Right lobe of liver (tissue), 6 donors: ENCODE results near the gene SLX1A. TPM values are rescaled to one million over a fixed set of nuclear protein-coding genes. Genes with fewer than 3 reads are reported as not detected.
"Not testable (repeated sequence)": the region's sequence is repeated elsewhere in the genome, so short reads cannot be mapped to it uniquely, and the experiment has no call there.

ENCODE experiments used
- ATAC-seq, 4 donors: fragments of 200-7000 bp; cut with Tn5 transposase; one replicate each; pipeline ENCODE4 v1.9.1; 2020; ENCODE audit warnings: mild to moderate bottlenecking in 4 of 4, moderate library complexity in 4 of 4
- DNase-seq, 3 donors: peaks; one replicate each; pipeline ENCODE4 v3.0.0-alpha.2; 2020
- H3K27ac ChIP-seq, 3 donors: fragments of 200-600 bp; one replicate each; pipeline ENCODE4 v1.8.0; 2022
- H3K27me3 ChIP-seq, 2 donors: fragments of 200-600 bp; one replicate each; pipeline ENCODE4 v1.8.0; 2022
- H3K36me3 ChIP-seq, 4 donors: fragments of 200-600 bp; sonication (generic) in 1 of 4; one replicate each; pipeline versions ENCODE4 v1.5.1 to v1.8.0; 2017 to 2022; ENCODE audit warnings: control low read depth in 1 of 4
- H3K4me1 ChIP-seq, 4 donors: fragments of 200-600 bp; sonication (generic) in 1 of 4; one replicate each; pipeline versions ENCODE4 v1.5.1 to v1.8.0; 2017 to 2022; ENCODE audit warnings: control low read depth in 1 of 4
- H3K4me3 ChIP-seq, 3 donors: fragments of 200-600 bp; one replicate each; pipeline ENCODE4 v1.8.0; 2022
- H3K9me3 ChIP-seq, 4 donors: fragments of 200-600 bp; sonication (generic) in 1 of 4; one replicate each; pipeline versions ENCODE4 v1.5.1 to v1.8.0; 2017 to 2022; ENCODE audit warnings: control low read depth in 1 of 4
- POLR2A ChIP-seq: fragments of 450-650 bp; IDR thresholded peaks from one replicate; pipeline ENCODE4 v1.6.1; 2017; ENCODE audit warnings: antibody characterized with exemption, mild to moderate bottlenecking
- WGBS: methylation state at CpG from one replicate; pipeline ENCODE4 v1.1.6; 2018; ENCODE audit warnings: low coverage, low lambda C conversion rate; ENCODE audit not compliant: insufficient coverage; ENCODE audit errors: missing lambda C conversion rate; 5-methylcytosine and 5-hydroxymethylcytosine counted together
- intact Hi-C, 2 donors: fragments of 100-400 bp; cut with DNase I; formaldehyde crosslinking; loops; one replicate each; pipeline versions ENCODE4 v1.11.2 to v1.14.1; 2022
- total RNA-seq, 6 experiments: library from RNA; depleted of rRNA in 2 of 6; stranded (reverse); fragments of >200 nt in 2 of 6; fragmentation: NEBNext Ultra II Directional in 3 of 6; extraction: Animal tissue kit (Norgen Biotek cat#: 25700) in 3 of 6; gene quantifications; one replicate each; pipeline versions ENCODE4 v1.1.0 to v1.2.4, GENCODE V29; 2016 to 2023
- TF ChIP-seq, protein P1 (sequence below), 4 donors: fragments of 200-600 bp in 3 of 4; fragments of 450-650 bp in 1 of 4; IDR thresholded peaks; one replicate each; pipeline versions ENCODE4 v1.5.1 to v1.8.0; 2016 to 2022; ENCODE audit warnings: antibody characterized with exemption in 4 of 4, mild to moderate bottlenecking in 2 of 4
- donor health status: DM: no; HTN: yes; CAD: no.
- donor health status: DM: no; HTN: no; CAD: no.
- donor health status: DM: no; HTN: no; CAD: no.
- donor health status: DM: no; HTN: yes; CAD: no.
- donor health status: DM: no; HTN: yes; CAD: no.

SLX1A gene
- total RNA-seq, 6 experiments from 2014 or later = 15.5 to 83.2 (median 36.4) TPM

DNA sequence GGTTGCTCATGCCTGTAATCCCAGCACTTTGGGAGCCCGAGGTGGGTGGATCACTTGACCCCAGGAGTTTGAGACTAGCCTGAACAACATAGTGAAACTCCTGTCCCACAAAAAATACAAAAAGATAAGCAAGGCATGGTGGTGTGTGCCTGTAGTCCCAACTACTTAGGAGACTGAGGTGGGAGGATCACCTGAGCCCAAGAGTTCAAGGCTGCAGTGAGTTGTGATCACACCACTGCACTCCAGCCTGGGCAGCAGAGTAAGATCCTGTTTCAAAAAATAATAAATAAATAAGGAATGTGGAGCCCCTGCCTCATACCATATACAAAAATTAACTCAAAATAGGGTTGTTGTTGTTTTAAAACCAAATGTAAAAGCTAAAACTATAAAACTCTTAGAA is 36.5 kb upstream of the SLX1A start:
- no peaks in the 10 kb centered on the region for H3K27me3 ChIP-seq
- H3K36me3 ChIP-seq = no peaks in the 10 kb centered on the region
- no peak for ATAC-seq
- intact Hi-C loops = no loop called here
- 83% methylated on average over 1 of the region's 1 CpG for WGBS
- TF ChIP-seq, protein P1, sequence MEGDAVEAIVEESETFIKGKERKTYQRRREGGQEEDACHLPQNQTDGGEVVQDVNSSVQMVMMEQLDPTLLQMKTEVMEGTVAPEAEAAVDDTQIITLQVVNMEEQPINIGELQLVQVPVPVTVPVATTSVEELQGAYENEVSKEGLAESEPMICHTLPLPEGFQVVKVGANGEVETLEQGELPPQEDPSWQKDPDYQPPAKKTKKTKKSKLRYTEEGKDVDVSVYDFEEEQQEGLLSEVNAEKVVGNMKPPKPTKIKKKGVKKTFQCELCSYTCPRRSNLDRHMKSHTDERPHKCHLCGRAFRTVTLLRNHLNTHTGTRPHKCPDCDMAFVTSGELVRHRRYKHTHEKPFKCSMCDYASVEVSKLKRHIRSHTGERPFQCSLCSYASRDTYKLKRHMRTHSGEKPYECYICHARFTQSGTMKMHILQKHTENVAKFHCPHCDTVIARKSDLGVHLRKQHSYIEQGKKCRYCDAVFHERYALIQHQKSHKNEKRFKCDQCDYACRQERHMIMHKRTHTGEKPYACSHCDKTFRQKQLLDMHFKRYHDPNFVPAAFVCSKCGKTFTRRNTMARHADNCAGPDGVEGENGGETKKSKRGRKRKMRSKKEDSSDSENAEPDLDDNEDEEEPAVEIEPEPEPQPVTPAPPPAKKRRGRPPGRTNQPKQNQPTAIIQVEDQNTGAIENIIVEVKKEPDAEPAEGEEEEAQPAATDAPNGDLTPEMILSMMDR (IDR thresholded peaks at IDR 0.05) = no peak
- TF ChIP-seq POLR2A = no peak
- no peak overlapping the region for H3K27ac ChIP-seq
- no peaks in the 10 kb centered on the region for H3K9me3 ChIP-seq
- DNase-seq = no peak
- H3K4me3 ChIP-seq = no peak overlapping the region
- no peaks in the 10 kb centered on the region for H3K4me1 ChIP-seq

DNA sequence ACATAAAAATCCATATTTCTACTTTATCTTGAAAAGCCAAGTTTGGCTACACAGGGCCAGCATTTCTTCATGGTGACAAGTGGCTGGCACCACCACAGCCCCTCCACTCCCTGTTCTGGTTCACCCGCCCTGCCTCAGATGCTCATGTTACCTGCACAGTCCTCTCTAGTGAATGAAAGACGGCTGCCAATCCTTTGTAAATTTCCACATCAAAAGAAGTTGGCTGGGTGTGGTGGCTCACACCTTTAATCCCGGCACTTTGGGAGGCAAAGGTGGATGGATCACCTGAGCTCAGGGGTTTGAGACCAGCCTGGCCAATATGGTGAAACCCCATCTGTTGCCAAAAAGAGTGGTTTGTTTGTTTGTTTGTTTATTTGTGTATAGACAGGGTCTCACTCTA is 30.1 kb upstream of the SLX1A start:
- Histone ChIP-seq H3K4me1 (no peaks in the 10 kb centered on the region), H3K27me3 (no peaks in the 10 kb centered on the region), H3K27ac (no peak overlapping the region), H3K9me3 (no peaks in the 10 kb centered on the region), H3K36me3 (no peaks in the 10 kb centered on the region), H3K4me3 (no peak overlapping the region)
- WGBS = 83% methylated on average over 2 of the region's 3 CpGs
- intact Hi-C loops = no loop called here
- TF ChIP-seq, protein P1 (IDR thresholded peaks at IDR 0.05) = no peak
- TF ChIP-seq POLR2A = no peak
- ATAC-seq = no peak
- DNase-seq = no peak

DNA sequence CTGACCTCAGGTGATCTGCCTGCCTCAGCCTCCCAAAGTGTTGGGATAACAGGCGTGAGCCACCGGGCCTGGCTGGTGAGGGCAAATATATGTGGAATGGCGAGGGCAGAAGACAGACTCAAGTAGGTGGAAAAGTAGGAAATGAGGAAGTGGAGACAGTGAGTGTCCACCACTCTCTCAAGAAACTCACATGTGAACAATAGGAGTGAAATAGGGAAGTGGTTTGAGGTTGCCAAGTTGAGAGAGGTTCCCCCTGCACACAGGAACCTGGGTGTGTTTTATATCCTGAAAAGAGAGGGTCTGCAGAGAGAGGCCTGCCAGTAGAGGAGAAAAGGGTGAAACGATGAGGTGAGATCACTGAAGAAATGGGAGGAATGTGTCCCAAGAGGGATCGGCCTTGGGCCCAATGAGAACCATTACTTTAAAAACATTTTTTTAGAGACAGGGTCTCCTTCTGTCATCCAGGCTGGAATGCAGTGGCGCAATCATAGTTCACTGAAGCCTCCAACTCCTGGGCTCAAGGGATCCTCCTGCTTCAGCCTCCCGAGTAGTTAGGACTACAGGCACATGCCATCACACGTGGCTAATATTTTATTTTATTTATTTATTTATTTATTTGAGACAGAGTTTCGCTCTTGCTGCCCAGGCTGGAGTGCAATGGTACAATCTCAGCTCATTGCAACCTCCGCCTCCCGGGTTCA is 27.3 kb upstream of the SLX1A start:
- intact Hi-C loops = no loop called here
- Histone ChIP-seq H3K27me3 (no peaks in the 10 kb centered on the region), H3K4me1 (peaks cover 0 to 5% (median 0%) of the 10 kb centered on the region in 4 donors), H3K9me3 (no peaks in the 10 kb centered on the region), H3K27ac (no peak overlapping the region), H3K4me3 (no peak overlapping the region), H3K36me3 (no peaks in the 10 kb centered on the region)
- TF ChIP-seq, protein P1 (IDR thresholded peaks at IDR 0.05) = no peak
- no peak for TF ChIP-seq POLR2A
- ATAC-seq (peak; percentile 54 to 66 (median 56)), DNase-seq (no peak)
- WGBS = 74% methylated on average over 11 of the region's 11 CpGs

DNA sequence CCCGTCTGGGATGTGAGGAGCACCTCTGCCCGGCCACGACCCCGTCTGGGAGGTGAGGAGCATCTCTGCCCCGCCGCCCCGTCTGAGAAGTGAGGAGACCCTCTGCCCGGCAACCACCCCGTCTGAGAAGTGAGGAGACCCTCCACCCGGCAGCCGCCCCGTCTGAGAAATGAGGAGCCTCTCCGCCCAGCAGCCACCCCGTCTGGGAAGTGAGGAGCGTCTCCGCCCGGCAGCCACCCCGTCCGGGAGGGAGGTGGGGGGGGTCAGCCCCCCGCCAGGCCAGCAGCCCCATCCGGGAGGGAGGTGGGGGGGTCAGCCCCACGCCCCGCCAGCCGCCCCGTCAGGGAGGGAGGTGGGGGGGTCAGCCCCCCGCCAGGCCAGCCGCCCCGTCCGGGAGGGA is 24.9 kb upstream of the SLX1A start:
- no CpG with 5 or more reads among the region's 29 CpGs for WGBS
- H3K4me3 ChIP-seq, H3K9me3 ChIP-seq, H3K4me1 ChIP-seq, DNase-seq, H3K27ac ChIP-seq, ATAC-seq, intact Hi-C loops, H3K36me3 ChIP-seq, H3K27me3 ChIP-seq: not testable (repeated sequence)

DNA sequence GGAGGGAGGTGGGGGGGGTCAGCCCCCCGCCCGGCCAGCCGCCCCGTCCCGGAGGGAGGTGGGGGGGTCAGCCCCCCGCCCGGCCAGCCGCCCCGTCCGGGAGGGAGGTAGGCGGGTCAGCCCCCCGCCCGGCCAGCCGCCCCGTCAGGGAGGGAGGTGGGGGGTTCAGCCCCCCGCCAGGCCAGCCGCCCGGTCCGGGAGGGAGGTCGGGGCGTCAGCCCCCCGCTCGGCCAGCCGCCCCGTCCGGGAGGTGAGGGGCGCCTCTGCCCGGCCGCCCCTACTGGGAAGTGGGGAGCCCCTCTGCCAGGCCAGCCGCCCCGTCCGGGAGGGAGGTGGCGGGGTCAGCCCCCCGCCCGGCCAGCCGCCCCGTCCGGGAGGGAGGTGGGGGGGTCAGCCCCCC is 24.3 kb upstream of the SLX1A start:
- H3K27ac ChIP-seq, H3K4me3 ChIP-seq, intact Hi-C loops, ATAC-seq, DNase-seq, H3K9me3 ChIP-seq, H3K36me3 ChIP-seq, H3K4me1 ChIP-seq, H3K27me3 ChIP-seq: not testable (repeated sequence)
- WGBS = no CpG with 5 or more reads among the region's 38 CpGs

DNA sequence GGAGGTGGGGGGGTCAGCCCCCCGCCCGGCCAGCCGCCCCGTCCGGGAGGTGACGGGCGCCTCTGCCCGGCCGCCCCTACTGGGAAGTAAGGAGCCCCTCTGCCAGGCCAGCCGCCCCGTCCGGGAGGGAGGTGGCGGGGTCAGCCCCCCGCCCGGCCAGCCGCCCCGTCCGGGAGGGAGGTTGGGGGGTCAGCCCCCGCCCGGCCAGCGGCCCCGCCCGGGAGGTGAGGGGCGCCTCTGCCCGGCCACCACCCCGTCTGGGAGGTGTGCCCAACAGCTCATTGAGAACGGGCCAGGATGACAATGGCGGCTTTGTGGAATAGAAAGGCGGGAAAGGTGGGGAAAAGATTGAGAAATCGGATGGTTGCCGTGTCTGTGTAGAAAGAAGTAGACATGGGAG is 23.5 kb upstream of the SLX1A start:
- ATAC-seq, intact Hi-C loops, H3K36me3 ChIP-seq, H3K27me3 ChIP-seq, H3K4me1 ChIP-seq, H3K4me3 ChIP-seq, H3K9me3 ChIP-seq, H3K27ac ChIP-seq, DNase-seq: not testable (repeated sequence)
- 27% methylated on average over 2 of the region's 31 CpGs for WGBS
